Fibroblast of lung (primary cell): Measurements from ENCODE around the gene MSI2. TPM values are rescaled to one million over a fixed set of nuclear protein-coding genes. Genes with fewer than 3 reads are reported as not detected.

Source experiments
- DNase-seq, 2 donors: peaks; one replicate each; pipeline versions ENCODE4 v3.0.0 to v3.0.0-alpha.2; 2010; ENCODE audit warnings: low read depth in 2 of 2
- H2AFZ ChIP-seq: 2 replicates; pipeline ENCODE4 v1.5.1; 2012; ENCODE audit warnings: low read length, control low read depth, inconsistent platforms
- H3K27ac ChIP-seq: 2 replicates; pipeline ENCODE4 v1.5.1; 2011; ENCODE audit warnings: low read length, control low read depth; ENCODE audit not compliant: insufficient read depth
- H3K27me3 ChIP-seq: 2 replicates; pipeline ENCODE4 v1.5.1; 2011; ENCODE audit warnings: mild to moderate bottlenecking, low read length; ENCODE audit not compliant: control insufficient read depth, insufficient read depth
- H3K36me3 ChIP-seq: 2 replicates; pipeline ENCODE4 v1.5.1; 2011; ENCODE audit warnings: low read length; ENCODE audit not compliant: control insufficient read depth, insufficient read depth
- H3K4me1 ChIP-seq: 2 replicates; pipeline ENCODE4 v1.5.1; 2011; ENCODE audit warnings: low read length; ENCODE audit not compliant: control insufficient read depth, insufficient read depth; ENCODE audit errors: extremely low read depth
- H3K4me2 ChIP-seq: 2 replicates; pipeline ENCODE4 v1.5.1; 2011; ENCODE audit warnings: low read length, control low read depth; ENCODE audit not compliant: insufficient read depth; ENCODE audit errors: extremely low read depth
- H3K4me3 ChIP-seq, 4 experiments: fragments of 200-600 bp in 1 of 4; sonication (generic) in 1 of 4; replicated peaks in 1 of 4; 2 replicates each; pipeline ENCODE4 v1.5.1; 2011 to 2016; ENCODE audit warnings: low read length in 4 of 4, low read depth in 3 of 4, mild to moderate bottlenecking in 3 of 4, control low read depth in 2 of 4, inconsistent platforms in 1 of 4, mixed read lengths in 1 of 4; ENCODE audit not compliant: insufficient read depth in 1 of 4; ENCODE audit errors: control extremely low read depth in 1 of 4
- H3K79me2 ChIP-seq: 2 replicates; pipeline ENCODE4 v1.5.1; 2012; ENCODE audit warnings: mild to moderate bottlenecking, low read length, inconsistent platforms; ENCODE audit not compliant: control insufficient read depth, insufficient read depth
- H3K9ac ChIP-seq: 2 replicates; pipeline ENCODE4 v1.5.1; 2011; ENCODE audit warnings: mild to moderate bottlenecking, low read length, control low read depth; ENCODE audit not compliant: insufficient read depth
- H3K9me3 ChIP-seq: 2 replicates; pipeline ENCODE4 v1.5.1; 2012; ENCODE audit warnings: low read depth, low read length; ENCODE audit not compliant: control insufficient read depth, insufficient read depth
- H4K20me1 ChIP-seq: 2 replicates; pipeline ENCODE4 v1.5.1; 2011; ENCODE audit warnings: low read length; ENCODE audit not compliant: control insufficient read depth, insufficient read depth; ENCODE audit errors: extremely low read depth
- CTCF ChIP-seq, 2 donors: IDR thresholded peaks in 1 of 2; conservative IDR thresholded peaks in 1 of 2; 1 replicate in 1 of 2; 2 replicates in 1 of 2; pipeline ENCODE4 v1.5.1; 2011 to 2012; ENCODE audit warnings: low read length in 2 of 2, control low read depth in 1 of 2, inconsistent platforms in 1 of 2, low read depth in 1 of 2, mild to moderate bottlenecking in 1 of 2
- EZH2 ChIP-seq: IDR thresholded peaks from 2 replicates; pipeline ENCODE4 v1.5.1; 2012; ENCODE audit warnings: low read length, control low read depth, mild to moderate bottlenecking; ENCODE audit errors: missing control alignments
- polyA plus RNA-seq, 2 donors: library from polyadenylated mRNA; depleted of rRNA in 1 of 2; stranded (reverse) in 1 of 2; unstranded in 1 of 2; fragments of >200 nt; gene quantifications; 2 replicates each; pipeline ENCODE4 v1.2.1, GENCODE V29; 2011 to 2012; ENCODE audit warnings: missing spikeins in 1 of 2
- total RNA-seq: library from RNA; depleted of rRNA; stranded (reverse); fragments of >200 nt; gene quantifications from 2 replicates; pipeline ENCODE4 v1.2.1, GENCODE V29; 2014

MSI2 gene
- total and polyA plus RNA-seq, 2 donors (not counting 1 experiment from before 2014, with no cell fraction given), result 6.8 to 14.2 TPM

DNA sequence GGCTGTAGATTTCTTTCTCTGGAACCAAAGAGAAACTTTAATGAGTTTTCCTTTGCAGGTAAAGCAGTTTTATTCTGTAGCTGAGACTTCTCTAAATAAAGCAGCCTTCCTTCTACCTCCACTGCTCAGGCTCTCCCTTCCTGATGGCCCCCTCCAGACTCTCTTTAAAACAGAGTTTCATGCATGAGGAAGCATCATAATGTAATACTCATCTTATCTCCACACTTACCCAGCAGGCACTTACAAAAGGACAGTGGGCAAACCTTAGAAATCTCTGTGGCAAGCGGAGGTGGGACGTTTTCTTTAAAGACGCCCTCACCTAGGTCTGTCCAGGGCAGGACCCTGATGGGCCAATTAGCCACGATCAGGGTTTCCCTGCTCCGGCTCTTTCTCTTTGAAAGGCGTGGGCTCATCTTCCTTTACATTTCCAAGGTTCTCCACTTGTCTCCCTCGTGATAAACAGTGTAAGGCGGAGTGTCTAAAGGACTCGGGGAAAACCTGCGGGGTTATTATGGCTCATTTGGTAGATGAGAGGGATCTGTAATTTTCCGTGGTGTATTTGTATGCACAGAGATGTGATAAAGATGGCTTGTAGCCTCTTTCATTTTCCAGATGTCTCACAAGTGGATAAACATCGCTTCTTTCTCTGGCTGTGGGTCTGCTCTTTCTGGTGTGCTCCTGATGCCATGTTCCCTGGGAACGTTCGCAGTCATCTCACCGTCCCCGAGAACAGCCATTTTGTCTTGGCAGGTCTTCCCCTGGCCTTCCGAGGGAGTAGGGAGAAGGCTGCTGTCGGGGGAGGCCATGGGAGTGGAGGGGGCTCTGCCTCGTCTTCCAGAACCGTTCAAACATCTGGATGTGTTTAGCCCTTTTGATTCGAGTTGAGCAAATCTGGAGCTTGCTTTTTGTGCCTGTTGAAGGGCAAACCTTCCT lies 249.8 kb downstream of the MSI2 start:
- no peak overlapping the region for H3K27ac ChIP-seq

DNA sequence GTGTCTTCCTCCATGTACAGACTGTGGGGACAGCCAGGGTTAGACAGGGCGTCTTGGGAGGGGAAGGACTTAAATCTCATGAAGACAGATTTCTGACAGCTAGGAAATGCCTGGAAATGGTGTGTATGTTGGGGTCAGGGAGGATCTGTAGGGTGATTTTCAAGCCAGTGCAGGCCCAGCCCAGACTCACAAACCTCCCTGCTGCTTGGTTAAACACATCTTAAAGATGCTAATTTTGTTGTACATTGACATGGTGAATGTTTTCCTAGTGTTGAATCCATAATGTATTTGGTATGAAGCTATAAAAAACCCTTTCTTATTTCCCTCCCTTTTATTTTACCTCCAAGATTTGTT lies 250.4 kb downstream of the MSI2 start:
- Histone ChIP-seq H3K27me3 (no peaks in the 10 kb centered on the region), H3K4me1 (no peaks in the 10 kb centered on the region), H3K36me3 (no peaks in the 10 kb centered on the region), H3K9me3 (no peaks in the 10 kb centered on the region), H3K79me2 (no peaks in the 10 kb centered on the region), H3K27ac (no peak overlapping the region), H4K20me1 (no peaks in the 10 kb centered on the region), H3K4me3 (no peak overlapping the region), H2AFZ (no peak overlapping the region), H3K4me2 (no peak overlapping the region), H3K9ac (no peak overlapping the region)
- no peak for TF ChIP-seq EZH2
- TF ChIP-seq CTCF (conservative IDR thresholded peaks at IDR 0.05 in 1 of 2, IDR thresholded peaks at IDR 0.05 in 1 of 2; ENCODE audit: low read depth in 1 of 2, low read length in 2 of 2), result no peak
- DNase-seq, result no peak

More for the DNA sequence above, 249.8 kb downstream of the MSI2 start:
- Histone ChIP-seq H3K9ac (no peak overlapping the region), H3K4me3 (no peak overlapping the region), H3K36me3 (no peaks in the 10 kb centered on the region), H3K9me3 (no peaks in the 10 kb centered on the region), H3K79me2 (no peaks in the 10 kb centered on the region), H4K20me1 (no peaks in the 10 kb centered on the region), H2AFZ (no peak overlapping the region), H3K4me1 (no peaks in the 10 kb centered on the region), H3K4me2 (no peak overlapping the region), H3K27me3 (no peaks in the 10 kb centered on the region)
- no peak for DNase-seq
- TF ChIP-seq CTCF (conservative IDR thresholded peaks at IDR 0.05 in 1 of 2, IDR thresholded peaks at IDR 0.05 in 1 of 2; ENCODE audit: low read depth in 1 of 2, low read length in 2 of 2), result no peak
- TF ChIP-seq EZH2, result no peak

DNA sequence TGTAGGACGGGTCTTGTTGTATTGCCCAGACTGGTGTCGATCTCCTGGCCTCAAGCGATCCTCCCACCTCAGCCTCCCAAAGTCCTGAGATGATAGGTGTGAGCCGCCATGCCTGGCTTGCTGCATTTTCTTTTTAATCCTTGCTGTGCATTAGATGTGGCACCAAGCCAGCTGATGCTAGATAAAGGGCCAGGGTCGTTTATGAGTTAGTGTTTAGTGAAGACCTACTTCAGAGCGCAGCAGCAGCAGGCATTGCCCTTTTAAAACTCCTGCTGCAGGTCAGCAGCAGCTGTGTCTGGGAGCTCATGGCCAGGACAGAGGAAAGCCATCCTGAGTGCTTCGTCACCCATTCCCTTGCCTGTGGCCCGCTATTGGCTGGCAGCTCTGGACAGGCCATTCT lies 251.5 kb downstream of the MSI2 start:
- no peaks in the 10 kb centered on the region for H3K9me3 ChIP-seq
- H3K4me3 ChIP-seq, result no peak overlapping the region
- H3K4me1 ChIP-seq, result no peaks in the 10 kb centered on the region
- no peak overlapping the region for H3K27ac ChIP-seq
- TF ChIP-seq CTCF (conservative IDR thresholded peaks at IDR 0.05 in 1 of 2, IDR thresholded peaks at IDR 0.05 in 1 of 2; ENCODE audit: low read depth in 1 of 2, low read length in 2 of 2) (no peak), EZH2 (no peak)
- H3K27me3 ChIP-seq, result no peaks in the 10 kb centered on the region
- H4K20me1 ChIP-seq, result no peaks in the 10 kb centered on the region
- no peak overlapping the region for H2AFZ ChIP-seq
- no peak overlapping the region for H3K9ac ChIP-seq
- no peaks in the 10 kb centered on the region for H3K79me2 ChIP-seq
- H3K4me2 ChIP-seq, result no peak overlapping the region
- no peaks in the 10 kb centered on the region for H3K36me3 ChIP-seq
- DNase-seq, result no peak
